ENCODE measurements around the gene YDJC. TPM values are rescaled to one million over a fixed set of nuclear protein-coding genes. Genes with fewer than 3 reads are reported as not detected.

YDJC gene
- total and polyA plus RNA-seq, 9 of the 15 experiments (the other 6 are each of a cell fraction or from before 2014, with no cell fraction given) = 13.5 to 871 (median 164) TPM

DNA sequence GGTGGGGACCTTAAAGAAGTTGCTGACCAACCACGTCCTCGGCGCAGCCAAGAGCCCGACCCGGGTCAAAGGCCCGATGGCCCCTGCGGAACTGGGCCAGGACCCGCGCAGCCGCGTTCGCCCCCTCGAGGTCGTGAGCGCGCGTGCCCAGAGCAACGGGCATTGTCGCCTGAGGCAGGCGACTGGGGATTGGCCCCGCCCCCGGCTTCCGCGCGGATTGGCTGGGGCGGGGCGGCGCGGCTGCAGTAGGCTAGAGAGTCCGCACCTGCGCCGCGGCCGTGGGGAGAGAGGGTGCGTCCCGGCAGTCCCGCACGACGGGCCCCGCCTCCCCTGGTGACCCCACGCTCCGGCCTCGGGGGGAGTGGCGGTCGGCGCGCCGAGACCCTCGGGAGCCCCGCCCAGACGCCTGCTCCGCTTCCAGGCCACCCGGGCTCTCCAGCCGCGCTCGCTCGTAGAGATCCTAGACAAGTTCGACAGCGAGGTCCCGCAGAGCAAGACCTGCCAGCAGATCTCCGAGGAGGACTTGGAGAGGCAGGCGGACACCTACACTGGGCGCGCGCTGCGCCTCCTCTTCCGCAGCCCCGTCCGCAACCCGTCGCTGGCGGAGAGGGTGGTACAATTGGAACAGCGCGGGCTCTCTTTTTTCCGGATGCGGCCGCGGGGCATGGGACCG, 27.7 kb upstream of the YDJC start (continued):
- peak; percentile 56 for TF ChIP-seq NEUROD1 (IDR thresholded peaks at IDR 0.05; ENCODE audit: borderline replicate concordance, low read depth, low read length, partially characterized antibody)

DNA sequence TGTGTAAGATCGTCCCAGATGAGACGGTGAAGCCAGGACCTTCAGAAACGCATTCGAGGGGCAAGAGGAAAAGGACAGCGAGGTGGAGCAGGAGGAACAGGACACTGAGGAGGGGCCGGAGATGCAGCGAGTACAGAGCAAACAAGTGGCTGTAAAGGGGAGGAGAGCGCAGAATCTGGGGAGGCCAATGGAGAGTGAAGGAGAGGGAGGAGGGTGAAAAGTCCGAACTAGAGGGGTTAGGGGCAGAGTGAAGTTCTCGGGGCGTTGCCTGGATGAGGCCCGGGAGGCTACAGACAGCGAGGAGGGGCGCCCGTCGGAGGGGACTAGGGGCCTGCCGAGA, 27.2 kb upstream of the YDJC start:
- no peaks in the 10 kb centered on the region for H3K9me3 ChIP-seq (replicated peaks; ENCODE audit: control insufficient read depth, insufficient read depth, low read depth, low read length)
- peak overlapping the region; percentile 56 to 91 for H3K9ac ChIP-seq (ENCODE audit: insufficient read depth in 1 of 2, low read depth in 2 of 2, low read length in 2 of 2)
- intact Hi-C loops (cut with micrococcal nuclease) = loop anchor here (10.0 kb wide), 1 partner anchor 802 kb away; the partner anchor contains the start of genes PI4KA and SNAP29
- 30% methylated on average over 17 of the region's 17 CpGs for WGBS (ENCODE audit: insufficient coverage, low coverage, missing lambda C conversion rate)
- H3K79me2 ChIP-seq (ENCODE audit: control insufficient read depth, insufficient read depth, low read length) = peaks cover 16% of the 10 kb centered on the region
- no peak for TF ChIP-seq CHD4 (IDR thresholded peaks at IDR 0.05; ENCODE audit: insufficient read depth, insufficient replicate concordance, low read depth, low read length, poor library complexity, severe bottlenecking)
- TF ChIP-seq SMAD1 (IDR thresholded peaks at IDR 0.05; ENCODE audit: low read depth, low read length, partially characterized antibody) = no peak
- TF ChIP-seq, protein P1, sequence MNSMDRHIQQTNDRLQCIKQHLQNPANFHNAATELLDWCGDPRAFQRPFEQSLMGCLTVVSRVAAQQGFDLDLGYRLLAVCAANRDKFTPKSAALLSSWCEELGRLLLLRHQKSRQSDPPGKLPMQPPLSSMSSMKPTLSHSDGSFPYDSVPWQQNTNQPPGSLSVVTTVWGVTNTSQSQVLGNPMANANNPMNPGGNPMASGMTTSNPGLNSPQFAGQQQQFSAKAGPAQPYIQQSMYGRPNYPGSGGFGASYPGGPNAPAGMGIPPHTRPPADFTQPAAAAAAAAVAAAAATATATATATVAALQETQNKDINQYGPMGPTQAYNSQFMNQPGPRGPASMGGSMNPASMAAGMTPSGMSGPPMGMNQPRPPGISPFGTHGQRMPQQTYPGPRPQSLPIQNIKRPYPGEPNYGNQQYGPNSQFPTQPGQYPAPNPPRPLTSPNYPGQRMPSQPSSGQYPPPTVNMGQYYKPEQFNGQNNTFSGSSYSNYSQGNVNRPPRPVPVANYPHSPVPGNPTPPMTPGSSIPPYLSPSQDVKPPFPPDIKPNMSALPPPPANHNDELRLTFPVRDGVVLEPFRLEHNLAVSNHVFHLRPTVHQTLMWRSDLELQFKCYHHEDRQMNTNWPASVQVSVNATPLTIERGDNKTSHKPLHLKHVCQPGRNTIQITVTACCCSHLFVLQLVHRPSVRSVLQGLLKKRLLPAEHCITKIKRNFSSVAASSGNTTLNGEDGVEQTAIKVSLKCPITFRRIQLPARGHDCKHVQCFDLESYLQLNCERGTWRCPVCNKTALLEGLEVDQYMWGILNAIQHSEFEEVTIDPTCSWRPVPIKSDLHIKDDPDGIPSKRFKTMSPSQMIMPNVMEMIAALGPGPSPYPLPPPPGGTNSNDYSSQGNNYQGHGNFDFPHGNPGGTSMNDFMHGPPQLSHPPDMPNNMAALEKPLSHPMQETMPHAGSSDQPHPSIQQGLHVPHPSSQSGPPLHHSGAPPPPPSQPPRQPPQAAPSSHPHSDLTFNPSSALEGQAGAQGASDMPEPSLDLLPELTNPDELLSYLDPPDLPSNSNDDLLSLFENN (IDR thresholded peaks at IDR 0.05; ENCODE audit: low read depth in 2 of 2, low read length in 2 of 2) = 0 out of 4 replicates have a peak, but pooled peaks of 1 of the 2 experiments have one; percentile 2
- no peak; a peak in 1 of 4 replicates for TF ChIP-seq SIN3A (IDR thresholded peaks at IDR 0.05; ENCODE audit: borderline replicate concordance in 2 of 2, control insufficient read depth in 1 of 2, low read depth in 2 of 2, low read length in 2 of 2)
- TF ChIP-seq, protein P2, sequence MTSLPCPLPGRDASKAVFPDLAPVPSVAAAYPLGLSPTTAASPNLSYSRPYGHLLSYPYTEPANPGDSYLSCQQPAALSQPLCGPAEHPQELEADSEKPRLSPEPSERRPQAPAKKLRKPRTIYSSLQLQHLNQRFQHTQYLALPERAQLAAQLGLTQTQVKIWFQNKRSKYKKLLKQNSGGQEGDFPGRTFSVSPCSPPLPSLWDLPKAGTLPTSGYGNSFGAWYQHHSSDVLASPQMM (CRISPR knock-in tag; IDR thresholded peaks at IDR 0.05) = no peak
- peak; percentile 8; the same call in 1 of the 2 replicates for TF ChIP-seq KLF13 (tag; IDR thresholded peaks at IDR 0.05; ENCODE audit: borderline replicate concordance, low read depth)
- no peak for TF ChIP-seq MTA3 (IDR thresholded peaks at IDR 0.05; ENCODE audit: borderline replicate concordance)
- BruUV-seq (replicated peaks) = no TSS peak
- POLR2A ChIA-PET = interaction anchor here (0.6 to 75.5 kb wide), 13 partner anchors 8 to 313 kb away, joined by 3 to 4622 read pairs (median 4); partner anchors contain the start of genes CCDC116, PPIL2, SDF2L1 and YDJC
- CTCF ChIA-PET (ENCODE audit: low intra/inter-chr PET ratio) = interaction anchor here (0.6 to 1.1 kb wide), 5 partner anchors 14 to 278 kb away, joined by 3 read pairs; partner anchors contain the start of gene YDJC
- FAIRE-seq = no peak
- H3K36me3 ChIP-seq (ENCODE audit: control insufficient read depth, insufficient read depth, low read length) = peaks cover 19% of the 10 kb centered on the region
- peak overlapping the region; percentile 47 for H3K27ac ChIP-seq (ENCODE audit: extremely low read depth, low read depth, low read length)
- H3K4me2 ChIP-seq (ENCODE audit: insufficient read depth, low read length) = peak overlapping the region; percentile 74
- H3K9me1 ChIP-seq (ENCODE audit: control insufficient read depth, insufficient read depth, low read length) = peaks cover 13% of the 10 kb centered on the region
- H4K20me1 ChIP-seq (replicated peaks; ENCODE audit: control insufficient read depth, insufficient read depth, low read length) = no peaks in the 10 kb centered on the region
- in situ Hi-C loops (cut with MboI) = loop anchor here (25.0 kb wide), 1 partner anchor 1320 kb away; no protein-coding TSS in a partner anchor
- ATAC-seq = peak; percentile 28
- H2AFZ ChIP-seq (ENCODE audit: low read depth, low read length) = peak overlapping the region; percentile 83
- H3K4me1 ChIP-seq (replicated peaks in 1 of 2; ENCODE audit: control insufficient read depth in 2 of 2, insufficient read depth in 2 of 2, low read length in 2 of 2) = peaks cover 21 to 47% of the 10 kb centered on the region in 2 experiments
- DNase-seq (ENCODE audit: extremely low read depth in 1 of 4, low spot score in 3 of 4) = no peak
- peak overlapping the region; percentile 47 for H3K4me3 ChIP-seq
- H3K27me3 ChIP-seq (ENCODE audit: control insufficient read depth in 2 of 2, insufficient read depth in 2 of 2, low read length in 2 of 2) = no peaks in the 10 kb centered on the region

Measured in K562 (cell line).